ENCODE results near the gene CCDC201.

DNA sequence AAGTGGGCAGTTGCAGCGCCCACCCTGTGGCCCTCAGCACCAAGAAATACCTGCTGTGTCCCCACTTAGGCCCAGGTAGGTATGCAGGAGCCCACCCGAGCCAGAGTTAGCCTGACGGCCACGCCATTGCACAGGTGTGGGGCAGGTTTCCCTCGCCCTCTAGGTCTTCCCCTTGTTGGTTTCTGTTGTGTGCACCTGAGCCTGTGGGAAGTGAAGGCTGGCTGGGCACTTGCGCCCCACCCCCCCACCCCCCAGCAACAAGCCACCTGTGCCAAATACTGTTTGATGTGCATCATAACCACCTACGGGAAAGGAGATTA, at the start of gene CCDC201:
- TF ChIP-seq, protein P1, sequence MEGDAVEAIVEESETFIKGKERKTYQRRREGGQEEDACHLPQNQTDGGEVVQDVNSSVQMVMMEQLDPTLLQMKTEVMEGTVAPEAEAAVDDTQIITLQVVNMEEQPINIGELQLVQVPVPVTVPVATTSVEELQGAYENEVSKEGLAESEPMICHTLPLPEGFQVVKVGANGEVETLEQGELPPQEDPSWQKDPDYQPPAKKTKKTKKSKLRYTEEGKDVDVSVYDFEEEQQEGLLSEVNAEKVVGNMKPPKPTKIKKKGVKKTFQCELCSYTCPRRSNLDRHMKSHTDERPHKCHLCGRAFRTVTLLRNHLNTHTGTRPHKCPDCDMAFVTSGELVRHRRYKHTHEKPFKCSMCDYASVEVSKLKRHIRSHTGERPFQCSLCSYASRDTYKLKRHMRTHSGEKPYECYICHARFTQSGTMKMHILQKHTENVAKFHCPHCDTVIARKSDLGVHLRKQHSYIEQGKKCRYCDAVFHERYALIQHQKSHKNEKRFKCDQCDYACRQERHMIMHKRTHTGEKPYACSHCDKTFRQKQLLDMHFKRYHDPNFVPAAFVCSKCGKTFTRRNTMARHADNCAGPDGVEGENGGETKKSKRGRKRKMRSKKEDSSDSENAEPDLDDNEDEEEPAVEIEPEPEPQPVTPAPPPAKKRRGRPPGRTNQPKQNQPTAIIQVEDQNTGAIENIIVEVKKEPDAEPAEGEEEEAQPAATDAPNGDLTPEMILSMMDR (IDR thresholded peaks at IDR 0.05; ENCODE audit: low read length) = no peak
- no peak for TF ChIP-seq EZH2 (IDR thresholded peaks at IDR 0.05; ENCODE audit: borderline replicate concordance, low read length)

All from OCI-LY1 (cell line).